A549 (cell line): ENCODE measurements around the gene TRIM27. TPM values are rescaled to one million over a fixed set of nuclear protein-coding genes. Genes with fewer than 3 reads are reported as not detected.

Source experiments
- ATAC-seq, 2 experiments: fragments of 200-7000 bp in 1 of 2; fragments of >200 bp in 1 of 2; cut with Nextera tagmentation in 1 of 2; cut with Tn5 transposase in 1 of 2; 3 replicates each; pipeline versions ENCODE4 v1.8.0 to v1.9.1; 2018 to 2020; ENCODE audit warnings: mild to moderate bottlenecking in 1 of 2, moderate library complexity in 1 of 2
- CTCF ChIA-PET: fragments of 300-600 bp; sonication (Branson Sonifier 250); formaldehyde crosslinking; extraction: SDS; loops from one replicate; lab custom pipeline; 2021; ENCODE audit warnings: antibody characterized with exemption, inconsistent platforms; lab: Yijun Ruan, JAX
- POLR2A ChIA-PET: fragments of 350-600 bp; formaldehyde crosslinking; extraction: SDS; loops from one replicate; lab custom pipeline; 2021; ENCODE audit warnings: antibody characterized with exemption, inconsistent platforms; lab: Yijun Ruan, JAX
- DNase-seq, 2 experiments: peaks; one replicate each; pipeline versions ENCODE4 v3.0.0 to v3.0.0-alpha.2; 2011 to 2016; ENCODE audit warnings: low read depth in 1 of 2, low spot score in 1 of 2
- FAIRE-seq: peaks from 2 replicates; lab custom pipeline; 2011; peaks lifted over from hg19 to GRCh38; lab: Jason Lieb, UNC
- H3K27ac ChIP-seq, 2 experiments: fragments of >200 bp; sonication (Bioruptor Twin); formaldehyde crosslinking; 3 replicates each; pipeline ENCODE4 v1.5.1; 2016 to 2017
- H3K4me1 ChIP-seq: fragments of >200 bp; sonication (Bioruptor Twin); formaldehyde crosslinking; 3 replicates; pipeline ENCODE4 v1.6.1; 2016
- H3K4me2 ChIP-seq: fragments of >200 bp; sonication (Bioruptor Twin); formaldehyde crosslinking; 3 replicates; pipeline ENCODE4 v1.6.1; 2016
- H3K4me3 ChIP-seq: fragments of >200 bp; sonication (Bioruptor Twin); formaldehyde crosslinking; 3 replicates; pipeline ENCODE4 v1.5.1; 2016
- H3K9me3 ChIP-seq: fragments of >200 bp; sonication (Bioruptor Twin); formaldehyde crosslinking; 3 replicates; pipeline ENCODE4 v1.6.1; 2016
- BHLHE40 ChIP-seq: IDR thresholded peaks from 2 replicates; pipeline ENCODE4 v1.6.1; 2012; ENCODE audit warnings: low read depth, low read length, inconsistent platforms
- CBX8 ChIP-seq: fragments of 200-600 bp; sonication (generic); IDR thresholded peaks from 2 replicates; pipeline ENCODE4 v1.6.1; 2016
- CEBPB ChIP-seq, 2 experiments: fragments of >200 bp in 1 of 2; sonication (Bioruptor Twin) in 1 of 2; formaldehyde crosslinking in 1 of 2; IDR thresholded peaks; 2 replicates each; pipeline ENCODE4 v1.6.1; 2012 to 2016
- CHD2 ChIP-seq: fragments of 150-350 bp; IDR thresholded peaks from 2 replicates; pipeline ENCODE4 v1.6.1; 2014; ENCODE audit warnings: low read length; ENCODE audit not compliant: partially characterized antibody
- EP300 ChIP-seq, 2 experiments: fragments of >200 bp; sonication (Bioruptor Twin); formaldehyde crosslinking; IDR thresholded peaks; 2 replicates in 1 of 2; 3 replicates in 1 of 2; pipeline ENCODE4 v1.6.1; 2016 to 2017
- FOXS1 ChIP-seq: fragments of 250-450 bp; sonication (Bioruptor Pico); IDR thresholded peaks from 2 replicates; pipeline ENCODE4 v1.5.0; 2020; ENCODE audit warnings: mild to moderate bottlenecking, moderate library complexity
- HEYL ChIP-seq: fragments of 250-450 bp; sonication (Bioruptor Pico); IDR thresholded peaks from 2 replicates; pipeline ENCODE4 v1.8.0; 2021; ENCODE audit warnings: mild to moderate bottlenecking, moderate library complexity
- HOXA7 ChIP-seq: fragments of 250-450 bp; sonication (Bioruptor Pico); IDR thresholded peaks from 2 replicates; pipeline ENCODE4 v1.5.0; 2020; ENCODE audit warnings: mild to moderate bottlenecking, moderate library complexity
- HOXB13 ChIP-seq: fragments of 250-450 bp; sonication (Bioruptor Pico); IDR thresholded peaks from 2 replicates; pipeline ENCODE4 v1.5.0; 2020; ENCODE audit warnings: low read depth, mild to moderate bottlenecking, moderate library complexity
- HOXB5 ChIP-seq: fragments of 250-450 bp; sonication (Bioruptor Pico); IDR thresholded peaks from 2 replicates; pipeline ENCODE4 v1.5.0; 2020; ENCODE audit warnings: mild to moderate bottlenecking, moderate library complexity
- JUN ChIP-seq, 2 experiments: fragments of >200 bp; sonication (Bioruptor Twin); formaldehyde crosslinking; IDR thresholded peaks; 2 replicates in 1 of 2; 3 replicates in 1 of 2; pipeline ENCODE4 v1.6.1; 2016 to 2017
- MYC ChIP-seq: IDR thresholded peaks from 2 replicates; pipeline ENCODE4 v1.6.1; 2012; ENCODE audit warnings: mild to moderate bottlenecking, inconsistent platforms, low read length, improper control_type of control experiment, borderline replicate concordance
- POLR2A ChIP-seq: IDR thresholded peaks from 2 replicates; pipeline ENCODE4 v1.6.1; 2012; ENCODE audit warnings: mild to moderate bottlenecking, low read length
- RARB ChIP-seq: fragments of 250-450 bp; sonication (Bioruptor Pico); IDR thresholded peaks from 2 replicates; pipeline ENCODE4 v1.8.0; 2021; ENCODE audit warnings: mild to moderate bottlenecking, moderate library complexity
- TP53 ChIP-seq: fragments of 250-450 bp; sonication (Bioruptor Pico); IDR thresholded peaks from 2 replicates; pipeline ENCODE4 v1.5.0; 2021; ENCODE audit warnings: mild to moderate bottlenecking, moderate library complexity
- ZC3H11A ChIP-seq: fragments of 450-650 bp; IDR thresholded peaks from 2 replicates; pipeline ENCODE4 v1.6.1; 2014; ENCODE audit warnings: antibody characterized with exemption, mild to moderate bottlenecking
- ZFP36 ChIP-seq: fragments of 450-650 bp; IDR thresholded peaks from 2 replicates; pipeline ENCODE4 v1.6.1; 2014; ENCODE audit warnings: borderline replicate concordance; ENCODE audit not compliant: partially characterized antibody
- ZSCAN20 ChIP-seq: fragments of 250-450 bp; sonication (Bioruptor Pico); IDR thresholded peaks from 2 replicates; pipeline ENCODE4 v1.8.0; 2022; ENCODE audit warnings: mild to moderate bottlenecking, moderate library complexity
- WGBS: methylation state at CpG from one replicate; pipeline ENCODE4 v1.1.6; 2017; ENCODE audit errors: missing lambda C conversion rate; 5-methylcytosine and 5-hydroxymethylcytosine counted together
- polyA plus RNA-seq, 4 experiments: library from polyadenylated mRNA; depleted of rRNA in 3 of 4; stranded (reverse); fragments of >200 nt; fragmentation: RNase III in 1 of 4; extraction: RNeasy Plus Mini Kit Qiagen cat#74134 plus additional on column Dnase treatment in 1 of 4; gene quantifications; 2 replicates in 3 of 4; 3 replicates in 1 of 4; pipeline ENCODE4 v1.2.3, GENCODE V29; 2011 to 2017
- TF ChIP-seq, protein P1 (sequence below): fragments of 250-450 bp; sonication (Bioruptor Pico); IDR thresholded peaks from 2 replicates; pipeline ENCODE4 v1.5.0; 2021; ENCODE audit warnings: mild to moderate bottlenecking, moderate library complexity, borderline replicate concordance
- TF ChIP-seq, protein P2 (sequence below): fragments of >200 bp; sonication (Bioruptor Twin); formaldehyde crosslinking; IDR thresholded peaks from 2 replicates; pipeline ENCODE4 v1.6.1; 2016
- TF ChIP-seq, protein P3 (sequence below): fragments of 200-600 bp; sonication (generic); IDR thresholded peaks from 2 replicates; pipeline ENCODE4 v1.6.1; 2016; ENCODE audit warnings: antibody characterized with exemption, mild to moderate bottlenecking, moderate library complexity

TRIM27 gene
- polyA plus RNA-seq, 2 of the 4 experiments (the other 2 are of a cell fraction): 27.8 to 50.1 TPM

DNA sequence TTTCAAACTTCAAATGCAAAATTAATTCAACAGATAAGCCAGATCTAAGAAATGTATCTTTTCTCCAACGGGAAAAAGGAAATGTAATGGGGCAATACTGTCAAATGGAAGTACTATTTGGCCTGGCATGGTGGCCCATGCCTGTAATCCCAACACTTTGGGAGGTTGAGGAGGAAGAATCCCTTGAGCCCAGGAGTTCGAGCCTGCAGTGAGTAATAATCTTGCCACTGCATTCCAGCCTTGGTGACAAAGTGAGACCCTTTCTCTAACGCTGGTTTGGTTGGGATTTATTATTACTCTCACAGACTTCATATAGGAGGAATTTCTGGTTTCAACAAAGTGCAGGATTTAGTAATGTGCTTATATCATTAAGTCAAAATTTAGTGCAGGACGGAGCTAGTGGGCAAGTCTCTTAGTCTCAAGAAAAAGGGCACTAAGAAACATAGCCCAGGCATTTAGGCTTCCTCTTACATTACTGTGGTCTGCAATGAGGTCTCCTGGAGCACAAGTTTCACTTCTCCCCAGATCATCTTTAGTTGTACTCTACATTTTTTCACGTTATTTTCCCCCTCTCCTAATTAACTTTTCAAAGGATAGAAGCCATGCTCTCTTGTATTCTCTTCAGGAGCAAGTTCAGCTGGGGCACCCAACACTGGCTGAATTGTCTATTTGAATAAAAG is 23.1 kb downstream of the TRIM27 start:
- ChIA-PET POLR2A (no interaction called here), CTCF (no interaction called here)
- TF ChIP-seq RARB (no peak), CHD2 (no peak), ZSCAN20 (CRISPR knock-in tag) (no peak), HEYL (CRISPR knock-in tag) (no peak), CBX8 (no peak), HOXB5 (CRISPR knock-in tag) (no peak), CEBPB (IDR thresholded peaks at IDR 0.05) (no peak), JUN (IDR thresholded peaks at IDR 0.05) (no peak), HOXB13 (no peak), ZC3H11A (no peak), ZFP36 (no peak), MYC (no peak), FOXS1 (CRISPR knock-in tag) (no peak)
- TF ChIP-seq, protein P1, sequence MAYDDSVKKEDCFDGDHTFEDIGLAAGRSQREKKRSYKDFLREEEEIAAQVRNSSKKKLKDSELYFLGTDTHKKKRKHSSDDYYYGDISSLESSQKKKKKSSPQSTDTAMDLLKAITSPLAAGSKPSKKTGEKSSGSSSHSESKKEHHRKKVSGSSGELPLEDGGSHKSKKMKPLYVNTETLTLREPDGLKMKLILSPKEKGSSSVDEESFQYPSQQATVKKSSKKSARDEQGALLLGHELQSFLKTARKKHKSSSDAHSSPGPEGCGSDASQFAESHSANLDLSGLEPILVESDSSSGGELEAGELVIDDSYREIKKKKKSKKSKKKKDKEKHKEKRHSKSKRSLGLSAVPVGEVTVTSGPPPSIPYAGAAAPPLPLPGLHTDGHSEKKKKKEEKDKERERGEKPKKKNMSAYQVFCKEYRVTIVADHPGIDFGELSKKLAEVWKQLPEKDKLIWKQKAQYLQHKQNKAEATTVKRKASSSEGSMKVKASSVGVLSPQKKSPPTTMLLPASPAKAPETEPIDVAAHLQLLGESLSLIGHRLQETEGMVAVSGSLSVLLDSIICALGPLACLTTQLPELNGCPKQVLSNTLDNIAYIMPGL: no peak
- TF ChIP-seq, protein P2, sequence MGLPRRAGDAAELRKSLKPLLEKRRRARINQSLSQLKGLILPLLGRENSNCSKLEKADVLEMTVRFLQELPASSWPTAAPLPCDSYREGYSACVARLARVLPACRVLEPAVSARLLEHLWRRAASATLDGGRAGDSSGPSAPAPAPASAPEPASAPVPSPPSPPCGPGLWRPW: no peak
- TF ChIP-seq, protein P3, sequence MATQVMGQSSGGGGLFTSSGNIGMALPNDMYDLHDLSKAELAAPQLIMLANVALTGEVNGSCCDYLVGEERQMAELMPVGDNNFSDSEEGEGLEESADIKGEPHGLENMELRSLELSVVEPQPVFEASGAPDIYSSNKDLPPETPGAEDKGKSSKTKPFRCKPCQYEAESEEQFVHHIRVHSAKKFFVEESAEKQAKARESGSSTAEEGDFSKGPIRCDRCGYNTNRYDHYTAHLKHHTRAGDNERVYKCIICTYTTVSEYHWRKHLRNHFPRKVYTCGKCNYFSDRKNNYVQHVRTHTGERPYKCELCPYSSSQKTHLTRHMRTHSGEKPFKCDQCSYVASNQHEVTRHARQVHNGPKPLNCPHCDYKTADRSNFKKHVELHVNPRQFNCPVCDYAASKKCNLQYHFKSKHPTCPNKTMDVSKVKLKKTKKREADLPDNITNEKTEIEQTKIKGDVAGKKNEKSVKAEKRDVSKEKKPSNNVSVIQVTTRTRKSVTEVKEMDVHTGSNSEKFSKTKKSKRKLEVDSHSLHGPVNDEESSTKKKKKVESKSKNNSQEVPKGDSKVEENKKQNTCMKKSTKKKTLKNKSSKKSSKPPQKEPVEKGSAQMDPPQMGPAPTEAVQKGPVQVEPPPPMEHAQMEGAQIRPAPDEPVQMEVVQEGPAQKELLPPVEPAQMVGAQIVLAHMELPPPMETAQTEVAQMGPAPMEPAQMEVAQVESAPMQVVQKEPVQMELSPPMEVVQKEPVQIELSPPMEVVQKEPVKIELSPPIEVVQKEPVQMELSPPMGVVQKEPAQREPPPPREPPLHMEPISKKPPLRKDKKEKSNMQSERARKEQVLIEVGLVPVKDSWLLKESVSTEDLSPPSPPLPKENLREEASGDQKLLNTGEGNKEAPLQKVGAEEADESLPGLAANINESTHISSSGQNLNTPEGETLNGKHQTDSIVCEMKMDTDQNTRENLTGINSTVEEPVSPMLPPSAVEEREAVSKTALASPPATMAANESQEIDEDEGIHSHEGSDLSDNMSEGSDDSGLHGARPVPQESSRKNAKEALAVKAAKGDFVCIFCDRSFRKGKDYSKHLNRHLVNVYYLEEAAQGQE: no peak
- Histone ChIP-seq H3K4me2 (no peak overlapping the region), H3K4me3 (no peak overlapping the region), H3K27ac (no peak overlapping the region), H3K4me1 (no peaks in the 10 kb centered on the region), H3K9me3 (no peaks in the 10 kb centered on the region)
- 77% methylated on average over 5 of the region's 5 CpGs for WGBS
- ATAC-seq: no peak
- no peak for FAIRE-seq
- no peak for DNase-seq

DNA sequence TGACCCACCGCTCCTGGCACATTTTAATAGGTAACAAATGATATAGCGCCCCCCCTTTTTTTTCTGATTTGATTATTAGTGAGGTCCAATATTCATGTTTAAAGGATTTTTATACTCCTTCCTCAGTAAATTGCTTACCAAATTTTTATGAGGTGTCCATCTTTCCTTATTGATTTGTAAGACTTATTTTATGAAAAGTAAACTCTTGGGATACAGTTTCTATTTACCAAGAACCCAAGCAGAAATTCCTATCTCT is 25.1 kb downstream of the TRIM27 start:
- ChIA-PET POLR2A (no interaction called here), CTCF (interaction anchor here (1.6 kb wide), 1 partner anchor 22 kb away, joined by 4 read pairs; no protein-coding TSS in a partner anchor)
- 52% methylated on average over 2 of the region's 2 CpGs for WGBS
- FAIRE-seq (no peak), ATAC-seq (no peak), DNase-seq (no peak)
- Histone ChIP-seq H3K4me2 (peak overlapping the region; percentile 67; the same call in 1 of the 3 replicates), H3K27ac (peak overlapping the region in 1 of 2 experiments; percentile 73; a peak in 2 of 6 replicates), H3K9me3 (no peaks in the 10 kb centered on the region), H3K4me1 (no peaks in the 10 kb centered on the region), H3K4me3 (no peak overlapping the region; the same call in 2 of the 3 replicates)
- no peak for TF ChIP-seq EP300 (IDR thresholded peaks at IDR 0.05)
- no peak for TF ChIP-seq HOXA7
- TF ChIP-seq ZC3H11A: no peak
- no peak for TF ChIP-seq POLR2A
- TF ChIP-seq TP53 (CRISPR knock-in tag): no peak
- no peak for TF ChIP-seq BHLHE40
- TF ChIP-seq RARB: no peak
- TF ChIP-seq MYC: no peak
- no peak for TF ChIP-seq ZSCAN20 (CRISPR knock-in tag)
